Hepatocyte (in vitro differentiated cells): ENCODE data around the gene ZNF700. TPM values are rescaled to one million over a fixed set of nuclear protein-coding genes. Genes with fewer than 3 reads are reported as not detected.

ENCODE experiments used
- DNase-seq: peaks from one replicate; pipeline ENCODE4 v3.0.0-alpha.2; 2016; ENCODE audit warnings: low spot score
- H2AFZ ChIP-seq: fragments of 200-600 bp; sonication (generic); 2 replicates; pipeline ENCODE4 v1.6.0; 2016; ENCODE audit warnings: antibody characterized with exemption, mild to moderate bottlenecking
- H3K27ac ChIP-seq: fragments of 200-600 bp; sonication (generic); 2 replicates; pipeline ENCODE4 v1.5.1; 2016; ENCODE audit warnings: mild to moderate bottlenecking
- H3K27me3 ChIP-seq: fragments of 200-600 bp; sonication (generic); 2 replicates; pipeline ENCODE4 v1.6.1; 2016
- H3K36me3 ChIP-seq: fragments of 200-600 bp; sonication (generic); replicated peaks from 2 replicates; pipeline ENCODE4 v1.5.1; 2016; ENCODE audit warnings: low read depth; ENCODE audit not compliant: insufficient read depth
- H3K4me1 ChIP-seq: fragments of 200-600 bp; sonication (generic); 2 replicates; pipeline ENCODE4 v1.5.1; 2016; ENCODE audit warnings: mild to moderate bottlenecking, moderate library complexity; ENCODE audit not compliant: insufficient read depth
- H3K4me2 ChIP-seq: fragments of 200-600 bp; sonication (generic); 2 replicates; pipeline ENCODE4 v1.6.0; 2016
- H3K4me3 ChIP-seq: fragments of 200-600 bp; sonication (generic); 2 replicates; pipeline ENCODE4 v1.5.1; 2016; ENCODE audit warnings: mild to moderate bottlenecking
- H3K79me2 ChIP-seq: fragments of 200-600 bp; sonication (generic); 2 replicates; pipeline ENCODE4 v1.6.0; 2017; ENCODE audit warnings: mild to moderate bottlenecking
- H3K9me2 ChIP-seq: fragments of 200-600 bp; sonication (generic); replicated peaks from 2 replicates; pipeline ENCODE4 v1.6.0; 2017; ENCODE audit warnings: mild to moderate bottlenecking; ENCODE audit not compliant: insufficient read depth
- H3K9me3 ChIP-seq: fragments of 200-600 bp; sonication (generic); 2 replicates; pipeline ENCODE4 v1.5.1; 2016; ENCODE audit warnings: low read depth, mild to moderate bottlenecking
- H4K20me1 ChIP-seq: fragments of 200-600 bp; sonication (generic); 2 replicates; pipeline ENCODE4 v1.6.0; 2016; ENCODE audit warnings: mild to moderate bottlenecking; ENCODE audit not compliant: insufficient read depth, poor library complexity, severe bottlenecking
- EZH2 ChIP-seq: fragments of 200-600 bp; sonication (generic); IDR thresholded peaks from 2 replicates; pipeline ENCODE4 v1.6.1; 2016; ENCODE audit warnings: antibody characterized with exemption, mild to moderate bottlenecking, borderline replicate concordance
- EZH2phosphoT487 ChIP-seq: fragments of 200-600 bp; sonication (generic); IDR thresholded peaks from one replicate; pipeline ENCODE4 v1.6.1; 2018; ENCODE audit warnings: antibody characterized with exemption, mild to moderate bottlenecking, low read depth, moderate library complexity; ENCODE audit not compliant: unreplicated experiment, severe bottlenecking
- WGBS: methylation state at CpG from one replicate; pipeline ENCODE4 v1.1.6; 2016; ENCODE audit warnings: low lambda C conversion rate; ENCODE audit errors: missing lambda C conversion rate; 5-methylcytosine and 5-hydroxymethylcytosine counted together
- polyA plus RNA-seq: library from polyadenylated mRNA; unstranded; fragments of >200 nt; fragmentation: Nextera tagmentation; extraction: Ambion mirVana; gene quantifications from 2 replicates; pipeline ENCODE4 v1.2.1, GENCODE V29; 2016
- total RNA-seq: library from RNA; depleted of rRNA; stranded (reverse); fragments of >200 nt; gene quantifications from 2 replicates; pipeline ENCODE4 v1.2.3, GENCODE V29; 2014
- TF ChIP-seq, protein P1 (sequence below): fragments of 200-600 bp; sonication (generic); IDR thresholded peaks from 2 replicates; pipeline ENCODE4 v1.5.1; 2016; ENCODE audit warnings: antibody characterized with exemption, mild to moderate bottlenecking; ENCODE audit not compliant: poor library complexity

ZNF700 gene
- total and polyA plus RNA-seq, 2 experiments from 2014 or later, result 5.6 to 11.7 TPM

GRCh38 chr19:11881151-11881800 is 43.6 kb upstream of the ZNF700 start:
- TF ChIP-seq EZH2 (no peak), EZH2phosphoT487 (no peak)
- TF ChIP-seq, protein P1, sequence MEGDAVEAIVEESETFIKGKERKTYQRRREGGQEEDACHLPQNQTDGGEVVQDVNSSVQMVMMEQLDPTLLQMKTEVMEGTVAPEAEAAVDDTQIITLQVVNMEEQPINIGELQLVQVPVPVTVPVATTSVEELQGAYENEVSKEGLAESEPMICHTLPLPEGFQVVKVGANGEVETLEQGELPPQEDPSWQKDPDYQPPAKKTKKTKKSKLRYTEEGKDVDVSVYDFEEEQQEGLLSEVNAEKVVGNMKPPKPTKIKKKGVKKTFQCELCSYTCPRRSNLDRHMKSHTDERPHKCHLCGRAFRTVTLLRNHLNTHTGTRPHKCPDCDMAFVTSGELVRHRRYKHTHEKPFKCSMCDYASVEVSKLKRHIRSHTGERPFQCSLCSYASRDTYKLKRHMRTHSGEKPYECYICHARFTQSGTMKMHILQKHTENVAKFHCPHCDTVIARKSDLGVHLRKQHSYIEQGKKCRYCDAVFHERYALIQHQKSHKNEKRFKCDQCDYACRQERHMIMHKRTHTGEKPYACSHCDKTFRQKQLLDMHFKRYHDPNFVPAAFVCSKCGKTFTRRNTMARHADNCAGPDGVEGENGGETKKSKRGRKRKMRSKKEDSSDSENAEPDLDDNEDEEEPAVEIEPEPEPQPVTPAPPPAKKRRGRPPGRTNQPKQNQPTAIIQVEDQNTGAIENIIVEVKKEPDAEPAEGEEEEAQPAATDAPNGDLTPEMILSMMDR, result peak; percentile 83
- peak; percentile 84 for DNase-seq
- H3K9me3 ChIP-seq, result no peaks in the 10 kb centered on the region
- no peaks in the 10 kb centered on the region for H3K36me3 ChIP-seq
- no peak overlapping the region for H3K27ac ChIP-seq
- no peak overlapping the region for H2AFZ ChIP-seq
- no peaks in the 10 kb centered on the region for H3K9me2 ChIP-seq
- WGBS, result 13% methylated on average over 10 of the region's 10 CpGs
- no peaks in the 10 kb centered on the region for H4K20me1 ChIP-seq
- no peak overlapping the region for H3K4me3 ChIP-seq
- no peaks in the 10 kb centered on the region for H3K79me2 ChIP-seq
- H3K4me1 ChIP-seq, result no peaks in the 10 kb centered on the region
- peak overlapping the region; percentile 62 for H3K4me2 ChIP-seq
- no peaks in the 10 kb centered on the region for H3K27me3 ChIP-seq

GRCh38 chr19:11882606-11883005 is 42.3 kb upstream of the ZNF700 start:
- H4K20me1 ChIP-seq, result no peaks in the 10 kb centered on the region
- DNase-seq, result no peak
- H3K36me3 ChIP-seq, result no peaks in the 10 kb centered on the region
- no peak overlapping the region for H3K4me2 ChIP-seq
- H3K79me2 ChIP-seq, result no peaks in the 10 kb centered on the region
- no peak overlapping the region for H2AFZ ChIP-seq
- peaks cover 6% of the 10 kb centered on the region for H3K4me1 ChIP-seq
- 86% methylated on average over 2 of the region's 2 CpGs for WGBS
- no peaks in the 10 kb centered on the region for H3K9me3 ChIP-seq
- H3K4me3 ChIP-seq, result no peak overlapping the region
- H3K9me2 ChIP-seq, result no peaks in the 10 kb centered on the region
- H3K27me3 ChIP-seq, result no peaks in the 10 kb centered on the region
- TF ChIP-seq, protein P1, result no peak
- no peak overlapping the region for H3K27ac ChIP-seq

DNA sequence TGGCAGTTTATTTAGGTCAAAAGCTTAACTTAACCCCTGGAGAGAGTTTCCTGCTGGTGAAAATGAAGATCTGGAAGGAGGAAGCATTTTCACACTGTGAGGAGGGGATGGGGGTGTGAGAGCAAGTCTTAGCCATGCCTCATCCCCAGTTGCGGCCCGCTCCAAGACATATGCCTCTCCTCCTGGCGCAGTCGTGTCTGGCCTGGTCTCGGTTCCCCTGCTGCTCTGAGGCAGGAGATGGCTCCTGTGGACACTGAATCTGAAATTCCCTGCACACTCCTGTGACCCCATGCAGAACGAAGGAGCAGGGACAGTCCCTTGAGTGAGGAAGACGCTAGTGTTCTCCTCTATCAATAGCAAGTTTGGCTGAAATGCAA is 37.7 kb upstream of the ZNF700 start:
- H3K27me3 ChIP-seq, result no peaks in the 10 kb centered on the region
- H3K27ac ChIP-seq, result peak overlapping the region; percentile 98
- H3K36me3 ChIP-seq, result no peaks in the 10 kb centered on the region
- H3K4me2 ChIP-seq, result peak overlapping the region; percentile 80
- H4K20me1 ChIP-seq, result no peaks in the 10 kb centered on the region
- H3K9me2 ChIP-seq, result no peaks in the 10 kb centered on the region
- H3K79me2 ChIP-seq, result peaks cover 35% of the 10 kb centered on the region
- no peak overlapping the region for H3K4me3 ChIP-seq
- H2AFZ ChIP-seq, result peak overlapping the region; percentile 19
- no peak for DNase-seq
- peaks cover 9% of the 10 kb centered on the region for H3K9me3 ChIP-seq
- WGBS, result 26% methylated on average over 7 of the region's 7 CpGs
- no peak for TF ChIP-seq EZH2phosphoT487
- TF ChIP-seq, protein P1, result no peak
- no peak for TF ChIP-seq EZH2
- peaks cover 17% of the 10 kb centered on the region for H3K4me1 ChIP-seq
